GM12872 (cell line): ENCODE results near the gene SKIC2.

Experiments used
- TF ChIP-seq, protein P1 (sequence below): IDR thresholded peaks from 3 replicates; pipeline ENCODE4 v1.5.1; 2011; ENCODE audit warnings: low read depth, mild to moderate bottlenecking, low read length, moderate library complexity; ENCODE audit not compliant: insufficient read depth

The SKIC2 gene

GRCh38 chr6:31920811-31921210 lies 38.2 kb upstream of the SKIC2 start:
- TF ChIP-seq, protein P1, sequence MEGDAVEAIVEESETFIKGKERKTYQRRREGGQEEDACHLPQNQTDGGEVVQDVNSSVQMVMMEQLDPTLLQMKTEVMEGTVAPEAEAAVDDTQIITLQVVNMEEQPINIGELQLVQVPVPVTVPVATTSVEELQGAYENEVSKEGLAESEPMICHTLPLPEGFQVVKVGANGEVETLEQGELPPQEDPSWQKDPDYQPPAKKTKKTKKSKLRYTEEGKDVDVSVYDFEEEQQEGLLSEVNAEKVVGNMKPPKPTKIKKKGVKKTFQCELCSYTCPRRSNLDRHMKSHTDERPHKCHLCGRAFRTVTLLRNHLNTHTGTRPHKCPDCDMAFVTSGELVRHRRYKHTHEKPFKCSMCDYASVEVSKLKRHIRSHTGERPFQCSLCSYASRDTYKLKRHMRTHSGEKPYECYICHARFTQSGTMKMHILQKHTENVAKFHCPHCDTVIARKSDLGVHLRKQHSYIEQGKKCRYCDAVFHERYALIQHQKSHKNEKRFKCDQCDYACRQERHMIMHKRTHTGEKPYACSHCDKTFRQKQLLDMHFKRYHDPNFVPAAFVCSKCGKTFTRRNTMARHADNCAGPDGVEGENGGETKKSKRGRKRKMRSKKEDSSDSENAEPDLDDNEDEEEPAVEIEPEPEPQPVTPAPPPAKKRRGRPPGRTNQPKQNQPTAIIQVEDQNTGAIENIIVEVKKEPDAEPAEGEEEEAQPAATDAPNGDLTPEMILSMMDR = no peak

DNA sequence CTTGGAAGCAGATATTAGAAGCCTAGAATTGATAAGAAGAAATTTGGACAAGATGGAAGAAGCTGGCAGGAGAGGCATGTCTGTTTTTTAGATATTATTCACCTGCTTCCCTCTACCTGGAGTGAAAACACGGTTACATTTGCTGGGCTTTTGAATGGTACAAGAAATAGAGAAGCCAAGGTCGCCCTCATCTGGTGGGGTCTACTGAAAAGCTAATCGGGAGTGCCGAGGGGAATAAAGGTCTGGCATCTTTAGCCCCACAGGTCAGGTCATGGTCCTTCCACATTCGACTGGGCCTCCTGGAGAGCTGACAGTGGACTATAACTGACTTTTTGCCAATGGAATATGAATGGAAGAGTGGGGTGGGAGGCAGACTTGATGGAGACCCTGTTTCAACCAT lies 36.0 kb upstream of the SKIC2 start:
- TF ChIP-seq, protein P1 = peak; percentile 27; the same call in 1 of the 3 replicates

DNA sequence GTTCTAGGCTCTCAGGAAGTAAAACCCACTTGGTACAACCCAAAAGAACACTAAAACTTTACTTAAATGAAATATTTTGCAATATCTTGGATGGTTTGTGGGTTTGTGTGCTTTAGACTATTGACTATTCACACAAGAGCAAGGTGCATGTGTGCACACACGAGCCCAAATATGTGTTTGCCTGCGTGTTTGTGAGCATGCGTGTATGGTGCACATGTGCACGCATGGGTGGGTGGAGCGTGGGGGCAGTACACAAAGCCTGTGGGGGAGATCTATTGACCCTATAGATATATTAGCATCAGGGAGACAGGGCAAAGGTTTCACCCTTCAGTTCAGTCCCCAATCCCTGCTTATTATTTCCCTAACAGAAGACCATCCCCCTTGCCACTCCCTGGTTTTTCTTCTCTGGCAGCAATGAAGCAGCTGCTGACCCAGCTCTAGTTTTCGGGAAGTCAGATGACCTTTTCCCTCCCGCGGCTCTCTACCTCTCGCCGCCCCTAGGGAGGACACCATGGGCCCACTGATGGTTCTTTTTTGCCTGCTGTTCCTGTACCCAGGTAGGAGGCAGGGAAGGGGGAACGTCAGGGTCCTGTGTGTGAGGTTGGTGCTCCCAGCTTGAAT lies 31.6 kb upstream of the SKIC2 start, which contains the start of gene C2:
TSS of gene C2 (plus strand) at position 476 of the 621 bp plus-strand sequence. CDS start at position 512, 36 bp downstream.
- TF ChIP-seq, protein P1 = no peak

DNA sequence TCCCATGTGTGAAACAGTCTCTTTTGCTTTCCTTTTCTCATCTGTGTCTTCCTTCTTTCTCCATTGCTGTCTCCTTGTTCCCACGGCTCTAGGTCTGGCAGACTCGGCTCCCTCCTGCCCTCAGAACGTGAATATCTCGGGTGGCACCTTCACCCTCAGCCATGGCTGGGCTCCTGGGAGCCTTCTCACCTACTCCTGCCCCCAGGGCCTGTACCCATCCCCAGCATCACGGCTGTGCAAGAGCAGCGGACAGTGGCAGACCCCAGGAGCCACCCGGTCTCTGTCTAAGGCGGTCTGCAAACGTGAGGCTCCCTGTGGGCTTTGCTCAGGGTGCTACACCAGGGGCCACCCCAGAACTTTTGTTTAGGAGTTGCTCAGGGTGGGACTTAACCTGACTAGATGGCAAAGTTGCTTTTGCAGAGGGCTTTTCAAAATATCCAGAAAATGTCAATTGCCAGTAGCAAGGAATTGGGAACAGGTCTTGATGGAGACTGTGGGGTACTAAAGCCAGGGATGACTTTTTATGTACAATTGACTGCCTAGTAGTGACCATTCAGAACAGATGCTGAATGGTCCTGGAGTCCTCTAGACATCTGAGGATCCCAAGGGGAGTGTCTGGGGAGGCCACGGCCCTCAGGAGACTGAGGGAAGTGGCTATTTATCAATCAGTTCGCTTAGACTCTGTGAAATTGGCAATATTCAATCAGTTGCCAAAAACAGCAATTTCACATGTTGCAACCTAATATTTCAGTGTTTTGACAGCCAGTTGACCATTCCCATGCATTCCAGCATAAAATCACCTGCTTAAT lies 30.9 kb upstream of the SKIC2 start:
- TF ChIP-seq, protein P1 = no peak

GRCh38 chr6:31928672-31928939 lies 30.4 kb upstream of the SKIC2 start:
- TF ChIP-seq, protein P1 = no peak

GRCh38 chr6:31930962-31931361 lies 28.0 kb upstream of the SKIC2 start:
- TF ChIP-seq, protein P1 = no peak

GRCh38 chr6:31933537-31933936 lies 25.4 kb upstream of the SKIC2 start:
- TF ChIP-seq, protein P1 = no peak
